NCI-H526 (cell line): Measurements from ENCODE around the gene SELENOF.
"Not testable (repeated sequence)": the region's sequence is repeated elsewhere in the genome, so short reads cannot be mapped to it uniquely, and the experiment has no call there.

Experiments used
- DNase-seq, 2 experiments: peaks; one replicate each; lab custom pipeline; 2025; lab: John Stamatoyannopoulos, UW

Gene SELENOF

DNA sequence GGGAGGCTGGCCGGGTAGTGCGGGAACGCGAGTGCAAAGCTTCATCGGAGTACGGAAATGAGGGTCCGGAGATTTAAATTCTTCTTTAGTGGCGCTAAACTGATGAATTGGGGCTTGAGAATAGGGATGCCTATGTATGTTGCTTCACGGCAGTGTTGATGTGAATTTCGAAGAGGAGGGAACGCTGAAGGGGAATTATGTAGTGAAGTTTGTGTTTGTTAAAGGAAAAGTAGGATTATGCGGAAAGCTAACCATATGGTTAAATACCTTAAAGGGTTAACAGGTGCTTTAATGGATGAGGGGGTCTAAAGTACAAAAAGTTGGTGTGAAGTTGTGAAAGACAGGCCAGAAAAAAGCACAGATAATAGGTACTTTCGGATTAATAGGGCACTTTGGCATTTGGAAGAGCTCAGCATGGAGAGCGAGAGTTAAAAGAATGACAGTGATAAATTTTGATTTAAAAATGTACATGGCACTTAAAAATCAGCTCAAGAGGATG lies 1.9 kb upstream of the SELENOF start:
- DNase-seq = no peak

- peak; percentile 70 to 80 for DNase-seq
Measured at GRCh38 chr1:86914998-86915736, 1.2 kb upstream of the SELENOF start.

DNA sequence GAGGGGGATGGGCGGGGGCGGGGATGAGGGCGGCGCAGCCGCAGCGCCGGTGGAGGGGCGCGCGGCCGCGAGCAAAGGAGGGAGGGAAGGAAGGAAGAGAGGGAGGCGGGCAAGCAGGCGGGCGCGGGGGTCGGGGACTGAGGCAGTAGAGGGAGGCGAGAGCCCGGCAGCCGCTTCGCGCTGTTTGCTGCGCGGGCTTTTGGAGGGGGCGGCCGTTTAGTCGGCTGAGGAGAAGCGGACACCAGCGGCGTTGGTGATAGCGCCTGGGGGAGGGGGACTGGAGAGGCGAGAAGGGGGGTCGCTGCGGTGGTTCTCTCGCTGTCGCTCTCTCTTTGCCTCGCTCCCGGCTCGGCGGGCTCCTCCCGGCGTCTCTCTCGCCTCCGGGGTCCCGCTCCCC lies 673 bp upstream of the SELENOF start, which contains the start of gene HS2ST1:
TSS of gene HS2ST1 (plus strand) at position 35 of the 397 bp plus-strand sequence.
- DNase-seq = peak in 1 of 2 experiments; percentile 80

GRCh38 chr1:86913399-86913895 lies 479 bp downstream of the SELENOF start:
- DNase-seq = peak in 1 of 2 experiments; percentile 44

- no peak for DNase-seq
Measured at GRCh38 chr1:86912281-86912900, 1.5 kb downstream of the SELENOF start.

- DNase-seq = no peak
Measured at GRCh38 chr1:86906419-86906818, 7.5 kb downstream of the SELENOF start.

DNA sequence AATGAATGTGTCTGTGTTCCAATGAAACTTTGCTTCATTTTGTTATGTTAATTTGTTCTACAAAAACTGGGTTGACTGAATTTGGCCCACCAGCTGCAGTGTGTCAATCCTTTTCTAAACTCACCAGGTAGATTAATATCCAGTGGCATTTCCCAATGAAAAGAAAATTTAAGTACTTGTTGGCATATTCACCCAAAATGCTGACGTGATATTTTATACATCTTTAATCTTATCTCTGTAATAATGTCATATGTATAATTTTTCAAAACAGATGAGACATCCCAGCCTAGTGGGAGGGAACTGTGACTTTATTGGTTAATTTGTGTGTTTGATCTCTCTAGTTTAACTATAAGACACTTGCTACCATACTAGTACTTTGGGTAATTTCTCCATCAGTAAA lies 8.1 kb downstream of the SELENOF start:
- DNase-seq = no peak

DNA sequence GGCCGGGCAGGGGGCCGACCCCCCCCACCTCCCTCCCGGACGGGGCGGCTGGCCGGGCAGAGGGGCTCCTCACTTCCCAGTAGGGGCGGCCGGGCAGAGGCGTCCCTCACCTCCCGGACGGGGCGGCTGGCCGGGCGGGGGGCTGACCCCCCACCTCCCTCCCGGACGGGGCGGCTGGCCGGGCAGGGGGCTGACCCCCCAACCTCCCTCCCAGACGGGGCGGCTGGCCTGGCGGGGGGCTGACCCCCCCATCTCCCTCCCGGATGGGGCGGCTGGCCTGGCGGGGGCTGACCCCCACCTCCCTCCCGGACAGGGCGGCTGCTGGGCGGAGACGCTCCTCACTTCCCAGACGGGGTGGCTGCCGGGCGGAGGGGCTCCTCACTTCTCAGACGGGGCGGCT lies 14.5 kb downstream of the SELENOF start:
- not testable (repeated sequence) for DNase-seq

GRCh38 chr1:86888327-86888726 lies 25.6 kb downstream of the SELENOF start:
- no peak for DNase-seq

DNA sequence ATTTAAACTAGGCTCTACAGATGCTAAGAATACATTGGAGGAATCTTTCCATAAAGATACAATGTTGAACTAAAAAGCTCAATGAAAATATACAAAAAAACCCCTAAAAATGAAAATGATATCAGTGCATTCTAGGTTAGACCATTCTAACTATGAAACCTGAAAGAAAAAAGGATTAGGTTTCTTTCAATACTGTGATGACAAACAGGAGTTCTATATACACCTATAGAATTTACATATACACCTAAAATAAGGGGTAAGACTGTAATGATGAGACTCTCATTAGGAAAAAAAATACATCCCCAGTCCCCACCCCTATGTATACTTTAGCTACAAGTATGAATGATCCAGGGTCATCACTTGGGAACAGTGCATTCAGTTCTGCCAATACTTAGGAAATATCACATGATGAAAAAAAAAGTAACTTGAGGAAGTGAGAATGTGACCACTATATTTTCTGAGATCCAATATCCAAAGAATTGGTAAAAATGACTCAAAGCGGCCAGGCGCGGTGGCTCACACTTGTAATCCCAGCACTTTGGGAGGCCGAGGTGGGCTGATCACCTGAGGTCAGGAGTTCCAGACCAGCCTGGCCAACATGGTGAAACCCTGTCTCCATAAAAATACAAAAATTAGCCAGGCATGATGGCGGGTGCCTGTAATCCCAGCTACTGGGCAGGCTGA lies 26.3 kb downstream of the SELENOF start:
- DNase-seq = no peak

DNA sequence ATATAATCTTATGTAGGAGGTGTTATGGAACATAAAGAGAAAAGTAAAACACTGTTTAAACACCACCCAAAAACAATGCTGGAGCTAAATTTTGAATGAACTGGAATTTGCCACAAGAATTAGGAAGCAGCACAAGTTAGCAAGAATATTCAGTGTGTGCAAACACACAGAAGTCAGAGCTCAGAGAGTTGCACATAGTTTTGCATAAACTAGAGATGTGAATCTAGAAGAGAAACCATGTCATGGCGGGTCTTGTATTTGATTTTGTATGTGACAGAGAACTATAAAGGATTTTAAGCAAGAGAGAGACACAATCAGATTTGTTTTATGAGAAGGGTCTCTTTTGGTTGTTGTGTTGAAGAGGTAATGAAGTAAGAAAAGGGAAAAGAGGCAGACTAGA lies 38.2 kb downstream of the SELENOF start:
- DNase-seq = no peak

- no peak for DNase-seq
Measured at GRCh38 chr1:86872086-86872485, 41.8 kb downstream of the SELENOF start.

DNA sequence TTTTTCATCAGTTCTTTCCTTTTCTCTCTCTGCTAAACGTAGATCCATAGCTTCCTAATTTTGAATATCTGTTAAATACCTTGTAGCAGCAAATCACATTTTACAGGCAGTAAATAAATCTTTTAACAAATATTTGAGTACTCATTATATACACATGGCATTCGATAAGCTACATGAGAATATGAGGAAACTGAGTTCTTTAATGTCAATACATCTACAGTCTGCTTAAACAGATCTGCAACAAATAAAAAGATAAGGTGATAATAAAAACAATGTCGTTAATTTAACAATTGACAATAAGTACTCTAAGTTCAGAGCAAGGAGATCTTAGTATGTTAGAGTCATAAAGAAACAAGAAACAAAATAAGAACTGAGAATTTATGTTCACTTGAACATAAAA lies 42.9 kb downstream of the SELENOF start:
- no peak for DNase-seq

GRCh38 chr1:86868477-86868876 lies 45.4 kb downstream of the SELENOF start:
- DNase-seq = no peak

DNA sequence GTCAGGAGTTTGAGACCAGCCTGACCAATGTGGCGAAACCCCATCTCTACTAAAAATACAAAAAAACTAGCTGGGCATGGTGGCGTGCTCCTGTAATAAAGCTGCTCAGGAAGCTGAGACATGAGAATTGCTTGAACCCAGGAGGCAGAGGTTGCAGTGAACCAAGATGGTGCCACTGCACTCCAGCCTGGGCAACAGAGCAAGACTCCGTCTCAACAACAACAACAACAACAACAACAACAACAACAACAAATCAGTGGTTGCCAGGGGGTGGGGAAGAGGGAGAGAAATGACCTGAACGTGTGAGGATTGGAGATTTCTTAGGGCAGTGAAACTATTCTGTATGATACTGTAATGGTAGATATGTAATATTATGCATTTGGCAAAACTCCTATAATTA lies 46.6 kb downstream of the SELENOF start:
- not testable (repeated sequence) for DNase-seq

DNA sequence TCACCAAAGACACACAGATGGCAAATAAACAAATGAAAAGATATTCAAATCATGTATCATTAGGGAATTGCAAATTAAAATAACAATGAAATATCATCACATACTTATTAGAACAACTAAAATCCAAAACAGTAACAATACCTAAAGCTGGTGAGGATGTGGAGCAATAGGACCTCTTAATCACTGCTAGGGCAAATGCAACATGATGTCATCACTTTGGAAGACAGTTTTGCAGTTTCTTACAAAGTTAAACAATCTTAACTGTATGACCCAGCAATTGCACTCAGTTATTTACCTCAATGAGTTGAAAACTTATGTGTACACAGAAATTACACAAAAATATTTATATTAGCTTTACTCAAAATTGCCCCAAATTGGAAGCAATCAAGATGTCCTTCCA lies 47.3 kb downstream of the SELENOF start:
- no peak for DNase-seq

DNA sequence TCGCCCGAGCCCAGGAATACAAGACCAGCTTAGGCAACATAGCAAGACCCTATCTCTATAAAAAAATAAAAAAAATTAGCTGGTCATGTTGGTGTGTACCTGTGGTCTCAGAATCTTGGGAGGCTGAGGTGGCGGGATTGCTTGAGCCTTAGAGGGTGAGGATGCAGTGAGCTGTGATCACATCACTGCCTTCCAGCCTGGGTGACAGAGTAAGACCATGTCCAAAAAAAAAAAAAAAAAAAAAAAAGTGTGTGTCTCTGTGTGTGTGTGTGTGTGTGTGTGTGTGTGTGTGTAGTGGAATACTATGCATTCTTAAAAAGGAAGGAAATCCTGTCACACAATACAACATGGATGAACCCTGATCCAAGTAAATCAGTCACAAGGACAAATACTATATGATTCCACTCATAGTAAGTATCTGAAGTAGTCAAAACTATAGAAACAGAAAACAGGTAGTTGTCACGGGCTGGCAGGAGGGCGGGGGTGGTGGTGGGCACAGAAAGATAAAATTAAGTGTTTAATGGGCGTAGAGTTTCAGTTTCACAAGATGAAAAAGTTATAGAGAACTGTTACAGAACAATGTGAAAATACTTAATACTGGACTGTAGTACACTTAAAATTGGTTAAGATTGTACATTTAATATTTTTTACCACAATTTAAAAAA lies 47.8 kb downstream of the SELENOF start:
- DNase-seq = no peak

GRCh38 chr1:86862920-86863319 lies 51.0 kb downstream of the SELENOF start:
- no peak for DNase-seq

DNA sequence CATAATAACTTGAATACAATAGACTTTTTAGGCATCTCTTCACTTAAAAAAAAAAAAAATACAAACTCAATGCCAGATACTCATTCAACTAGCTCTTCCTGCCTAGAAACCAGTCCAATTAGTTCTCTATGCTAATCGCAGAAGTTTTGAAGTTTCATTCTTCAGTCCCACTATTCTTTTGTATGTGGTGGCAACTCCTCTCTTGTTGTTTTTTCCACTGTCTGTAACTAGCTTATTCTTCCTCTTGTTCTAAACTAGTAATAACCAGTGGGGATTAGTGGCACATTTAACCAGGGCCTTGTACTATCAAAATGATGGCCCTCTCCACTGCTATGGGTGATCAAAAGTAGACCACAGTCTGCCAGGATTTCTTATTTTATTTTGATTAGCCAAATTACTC lies 52.5 kb downstream of the SELENOF start:
- no peak for DNase-seq

DNA sequence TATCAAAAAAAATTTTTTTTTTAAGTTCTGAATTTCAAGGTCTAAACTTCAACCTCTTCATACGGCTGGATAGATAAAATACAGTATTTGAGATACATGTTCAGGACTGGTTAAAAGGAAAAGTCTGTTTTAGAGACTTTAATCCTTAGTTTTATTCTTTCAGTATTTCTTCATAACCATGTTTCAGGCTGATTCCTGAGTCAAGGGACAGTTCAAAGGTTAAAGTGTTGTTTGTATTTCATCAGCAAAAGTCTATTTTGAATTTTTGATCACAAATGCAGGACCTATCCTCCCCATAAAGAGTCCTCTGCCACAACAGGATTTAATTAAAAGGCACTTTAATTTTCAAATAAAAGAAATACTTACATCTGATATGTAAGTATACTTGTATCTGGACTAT lies 53.5 kb downstream of the SELENOF start:
- DNase-seq = no peak

GRCh38 chr1:86860020-86860419 lies 53.9 kb downstream of the SELENOF start:
- no peak for DNase-seq
